ENCODE measurements around the gene SMYD5.

DNA sequence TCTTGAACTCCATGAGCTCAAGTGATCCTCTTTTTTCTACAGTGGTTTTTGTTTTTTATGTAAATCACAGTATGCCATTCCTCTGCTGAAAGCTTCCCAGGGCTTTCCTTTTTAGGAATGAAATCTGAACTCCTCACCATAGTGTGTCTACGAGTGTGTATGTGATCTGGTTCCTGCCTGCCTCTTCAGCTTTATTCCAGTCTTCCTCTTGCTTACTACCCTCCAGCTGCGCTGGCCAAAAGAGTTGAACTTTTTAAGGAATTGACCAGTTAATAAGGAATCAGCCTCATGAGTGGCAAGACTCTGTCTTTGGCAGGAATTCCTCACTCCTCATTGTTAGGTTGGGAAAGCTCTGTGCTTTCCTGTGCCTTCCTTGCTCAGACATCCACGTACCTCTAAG is 24.1 kb downstream of the SMYD5 start:
- TF ChIP-seq POLR2A (IDR thresholded peaks at IDR 0.05) (no peak), CTCF (IDR thresholded peaks at IDR 0.05) (no peak)

Measured in right lobe of liver (tissue), 4 donors.